Small intestine (tissue), 7 donors: ENCODE measurements around the gene CDH7. TPM values are rescaled to one million over a fixed set of nuclear protein-coding genes. Genes with fewer than 3 reads are reported as not detected.

Experiments used
- DNase-seq, 2 donors: peaks; one replicate each; pipeline versions ENCODE4 v3.0.0 to v3.0.0-alpha.2; 2013
- FAIRE-seq: peaks from 2 replicates; lab custom pipeline; 2012; peaks lifted over from hg19 to GRCh38; lab: Jason Lieb, UNC
- H3K27ac ChIP-seq, 3 donors: one replicate each; pipeline ENCODE4 v1.5.1; 2013; ENCODE audit warnings: low read length in 2 of 3, mild to moderate bottlenecking in 2 of 3, control low read depth in 1 of 3, inconsistent platforms in 1 of 3, low read depth in 1 of 3, moderate library complexity in 1 of 3
- H3K27me3 ChIP-seq, 3 donors: one replicate each; pipeline ENCODE4 v1.6.1; 2013; ENCODE audit warnings: low read length in 3 of 3, inconsistent platforms in 1 of 3; ENCODE audit not compliant: control insufficient read depth in 3 of 3, insufficient read depth in 3 of 3
- H3K36me3 ChIP-seq, 3 donors: one replicate each; pipeline ENCODE4 v1.6.1; 2013; ENCODE audit warnings: low read length in 3 of 3, inconsistent platforms in 1 of 3, low read depth in 1 of 3, mild to moderate bottlenecking in 1 of 3, moderate library complexity in 1 of 3; ENCODE audit not compliant: control insufficient read depth in 3 of 3, insufficient read depth in 2 of 3
- H3K4me1 ChIP-seq, 3 donors: one replicate each; pipeline ENCODE4 v1.6.1; 2013; ENCODE audit warnings: low read length in 2 of 3, inconsistent platforms in 1 of 3, low read depth in 1 of 3, mild to moderate bottlenecking in 1 of 3, moderate library complexity in 1 of 3; ENCODE audit not compliant: control insufficient read depth in 3 of 3, insufficient read depth in 2 of 3
- H3K4me3 ChIP-seq, 3 donors: one replicate each; pipeline ENCODE4 v1.5.1; 2013; ENCODE audit warnings: low read length in 3 of 3, control low read depth in 1 of 3, inconsistent platforms in 1 of 3, low read depth in 1 of 3, mild to moderate bottlenecking in 1 of 3, moderate library complexity in 1 of 3
- H3K9me3 ChIP-seq, 2 donors: one replicate each; pipeline ENCODE4 v1.6.1; 2013; ENCODE audit warnings: low read depth in 1 of 2, low read length in 1 of 2; ENCODE audit not compliant: control insufficient read depth in 2 of 2, insufficient read depth in 1 of 2
- WGBS, 3 donors: extraction: QIAGEN DNeasy Blood & Tissue Kit; methylation state at CpG; one replicate each; pipeline ENCODE4 v1.1.7; 2013; 5-methylcytosine and 5-hydroxymethylcytosine counted together
- polyA plus RNA-seq, 4 donors: library from polyadenylated mRNA; stranded (reverse) in 3 of 4; unstranded in 1 of 4; fragments of 200-250 nt in 3 of 4; fragments of 120-200 nt in 1 of 4; gene quantifications; one replicate each; pipeline versions ENCODE4 v1.2.1 to v1.2.3, GENCODE V29; 2013
- donor health status: healthy with polysubstance abuse.
- donor health status: control.
- donor health status: control.
- donor health status: Bipolar disorder and iron deficiency.
- donor health status: healthy.

CDH7 gene
- polyA plus RNA-seq, 4 donors: 0.01 to 0.27 TPM; not detected in 2

- Histone ChIP-seq H3K27me3 (no peaks in the 10 kb centered on the region), H3K27ac (no peak overlapping the region), H3K4me3 (no peak overlapping the region), H3K36me3 (no peaks in the 10 kb centered on the region), H3K9me3 (no peaks in the 10 kb centered on the region), H3K4me1 (no peaks in the 10 kb centered on the region)
- WGBS, 3 donors: 84 to 87% (median 85%) methylated on average over 4 of the region's 4 CpGs
- DNase-seq (peak; percentile 33 to 39), FAIRE-seq (peak; percentile 98)
Measured at GRCh38 chr18:65938592-65939372, 188.0 kb downstream of the CDH7 start.
